ENCODE measurements around the gene GJA10.

The GJA10 gene

GRCh38 chr6:89936177-89936576 is 41.9 kb downstream of the GJA10 start:
- H3K4me3 ChIP-seq (ENCODE audit: low read depth, low read length): no peak overlapping the region
- H3K27ac ChIP-seq (ENCODE audit: low read depth, low read length): no peak overlapping the region
- H3K27me3 ChIP-seq (ENCODE audit: control insufficient read depth, insufficient read depth, low read length): no peaks in the 10 kb centered on the region
- no peaks in the 10 kb centered on the region for H3K36me3 ChIP-seq (ENCODE audit: control insufficient read depth, insufficient read depth, low read length)
- H3K9me3 ChIP-seq (ENCODE audit: control insufficient read depth, insufficient read depth, low read length): no peaks in the 10 kb centered on the region
- no peaks in the 10 kb centered on the region for H3K4me1 ChIP-seq (ENCODE audit: control insufficient read depth, insufficient read depth, low read length)
- no peak overlapping the region for H3K9ac ChIP-seq (ENCODE audit: low read depth, low read length)

DNA sequence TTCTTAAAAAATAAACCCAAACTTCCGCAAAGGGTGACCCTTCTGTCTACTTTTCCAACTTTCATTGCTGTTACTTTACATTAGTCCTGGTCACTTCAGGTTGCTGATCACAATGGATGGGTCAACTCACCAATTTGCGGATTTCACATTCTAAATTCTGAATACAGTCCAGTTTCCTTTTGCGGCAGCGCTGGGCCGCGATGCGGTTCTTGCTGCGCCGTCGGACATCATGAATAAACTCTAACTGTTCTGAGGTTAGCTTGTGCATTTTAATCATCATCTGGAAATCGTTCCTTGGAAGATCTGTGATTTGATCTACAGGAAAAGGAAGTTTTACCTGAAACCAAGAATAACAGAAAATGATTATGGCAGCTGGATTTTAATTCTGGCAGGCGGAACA is 43.7 kb downstream of the GJA10 start:
- H3K27me3 ChIP-seq (ENCODE audit: control insufficient read depth, insufficient read depth, low read length): no peaks in the 10 kb centered on the region

DNA sequence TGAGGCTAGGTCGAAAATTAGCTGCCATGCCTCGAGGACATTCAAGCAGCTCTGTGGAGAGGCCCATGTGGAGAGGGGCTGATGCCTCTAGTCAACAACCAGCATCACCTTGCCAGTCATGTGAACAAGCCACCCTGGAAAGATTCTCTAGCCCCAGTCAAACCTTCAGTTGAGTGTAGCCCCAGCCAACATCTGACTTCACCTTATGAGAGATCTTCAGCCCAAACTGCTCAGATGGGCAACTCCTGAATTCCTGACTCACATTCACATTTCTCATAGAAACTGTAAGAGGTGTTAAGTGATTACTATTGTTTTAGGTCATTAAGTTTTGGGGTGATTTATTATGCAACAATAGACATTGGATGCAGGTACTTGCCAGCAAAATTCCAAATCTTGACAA is 44.9 kb downstream of the GJA10 start:
- H3K27ac ChIP-seq (ENCODE audit: low read depth, low read length): no peak overlapping the region
- H3K4me3 ChIP-seq (ENCODE audit: low read depth, low read length): no peak overlapping the region
- no peaks in the 10 kb centered on the region for H3K36me3 ChIP-seq (ENCODE audit: control insufficient read depth, insufficient read depth, low read length)
- no peaks in the 10 kb centered on the region for H3K27me3 ChIP-seq (ENCODE audit: control insufficient read depth, insufficient read depth, low read length)
- no peaks in the 10 kb centered on the region for H3K4me1 ChIP-seq (ENCODE audit: control insufficient read depth, insufficient read depth, low read length)
- no peaks in the 10 kb centered on the region for H3K9me3 ChIP-seq (ENCODE audit: control insufficient read depth, insufficient read depth, low read length)
- H3K9ac ChIP-seq (ENCODE audit: low read depth, low read length): no peak overlapping the region

More for the DNA sequence above, 43.7 kb downstream of the GJA10 start:
- Histone ChIP-seq H3K36me3 (ENCODE audit: control insufficient read depth, insufficient read depth, low read length) (no peaks in the 10 kb centered on the region), H3K9ac (ENCODE audit: low read depth, low read length) (no peak overlapping the region), H3K4me3 (ENCODE audit: low read depth, low read length) (no peak overlapping the region), H3K4me1 (ENCODE audit: control insufficient read depth, insufficient read depth, low read length) (no peaks in the 10 kb centered on the region), H3K27ac (ENCODE audit: low read depth, low read length) (no peak overlapping the region), H3K9me3 (ENCODE audit: control insufficient read depth, insufficient read depth, low read length) (no peaks in the 10 kb centered on the region)

DNA sequence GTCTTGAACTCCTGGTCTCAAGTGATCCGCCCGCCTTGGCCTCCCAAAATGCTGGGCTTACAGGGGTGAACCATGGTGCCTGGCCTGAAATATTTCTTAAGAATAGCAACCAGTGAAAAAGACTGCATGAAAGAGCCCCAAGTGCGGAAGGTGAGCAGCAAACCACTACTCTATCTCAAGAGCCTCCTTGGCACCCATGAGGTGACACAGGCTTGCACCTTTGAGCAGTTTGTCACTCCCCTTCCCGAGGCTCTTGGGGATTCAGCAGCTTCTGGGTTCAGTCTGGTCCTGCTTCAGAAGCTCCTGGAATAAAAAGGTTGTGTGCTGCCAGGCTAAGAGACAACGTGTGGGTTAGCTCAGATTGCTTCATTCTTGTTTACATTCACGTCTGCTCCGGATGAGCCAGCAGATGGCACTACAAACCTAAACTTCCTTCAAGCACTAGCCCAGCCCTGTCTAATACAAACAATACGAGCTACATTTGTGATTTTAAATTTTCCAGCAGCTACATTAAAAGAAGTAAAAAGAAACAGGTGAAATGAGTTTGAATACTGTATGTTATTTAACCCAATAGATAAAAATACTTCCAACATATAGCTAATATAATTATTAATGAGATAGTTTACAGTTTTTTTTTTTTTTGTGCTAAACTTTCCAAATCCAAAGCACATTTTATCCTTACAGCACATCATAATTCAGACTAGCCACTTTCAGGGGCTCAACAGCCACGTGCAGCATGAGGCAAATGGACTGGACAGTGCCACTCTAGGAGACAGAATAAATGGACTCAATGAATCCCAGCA is 46.2 kb downstream of the GJA10 start:
- Histone ChIP-seq H3K9me3 (ENCODE audit: control insufficient read depth, insufficient read depth, low read length) (no peaks in the 10 kb centered on the region), H3K27me3 (ENCODE audit: control insufficient read depth, insufficient read depth, low read length) (no peaks in the 10 kb centered on the region), H3K36me3 (ENCODE audit: control insufficient read depth, insufficient read depth, low read length) (no peaks in the 10 kb centered on the region), H3K9ac (ENCODE audit: low read depth, low read length) (no peak overlapping the region), H3K27ac (ENCODE audit: low read depth, low read length) (no peak overlapping the region), H3K4me1 (ENCODE audit: control insufficient read depth, insufficient read depth, low read length) (no peaks in the 10 kb centered on the region), H3K4me3 (ENCODE audit: low read depth, low read length) (no peak overlapping the region)

- H3K36me3 ChIP-seq (ENCODE audit: control insufficient read depth, insufficient read depth, low read length): no peaks in the 10 kb centered on the region
- no peaks in the 10 kb centered on the region for H3K4me1 ChIP-seq (ENCODE audit: control insufficient read depth, insufficient read depth, low read length)
- H3K9ac ChIP-seq (ENCODE audit: low read depth, low read length): no peak overlapping the region
- no peak overlapping the region for H3K4me3 ChIP-seq (ENCODE audit: low read depth, low read length)
- H3K9me3 ChIP-seq (ENCODE audit: control insufficient read depth, insufficient read depth, low read length): no peaks in the 10 kb centered on the region
- H3K27me3 ChIP-seq (ENCODE audit: control insufficient read depth, insufficient read depth, low read length): no peaks in the 10 kb centered on the region
- no peak overlapping the region for H3K27ac ChIP-seq (ENCODE audit: low read depth, low read length)
Measured at GRCh38 chr6:89941031-89941762, 46.9 kb downstream of the GJA10 start.

GRCh38 chr6:89941763-89942497 is 47.7 kb downstream of the GJA10 start:
- Histone ChIP-seq H3K36me3 (ENCODE audit: control insufficient read depth, insufficient read depth, low read length) (no peaks in the 10 kb centered on the region), H3K27me3 (ENCODE audit: control insufficient read depth, insufficient read depth, low read length) (no peaks in the 10 kb centered on the region), H3K4me3 (ENCODE audit: low read depth, low read length) (no peak overlapping the region), H3K9me3 (ENCODE audit: control insufficient read depth, insufficient read depth, low read length) (no peaks in the 10 kb centered on the region), H3K9ac (ENCODE audit: low read depth, low read length) (no peak overlapping the region), H3K4me1 (ENCODE audit: control insufficient read depth, insufficient read depth, low read length) (no peaks in the 10 kb centered on the region), H3K27ac (ENCODE audit: low read depth, low read length) (no peak overlapping the region)

GRCh38 chr6:89942601-89943000 is 48.3 kb downstream of the GJA10 start:
- no peaks in the 10 kb centered on the region for H3K4me1 ChIP-seq (ENCODE audit: control insufficient read depth, insufficient read depth, low read length)
- H3K9me3 ChIP-seq (ENCODE audit: control insufficient read depth, insufficient read depth, low read length): no peaks in the 10 kb centered on the region
- no peak overlapping the region for H3K27ac ChIP-seq (ENCODE audit: low read depth, low read length)
- H3K27me3 ChIP-seq (ENCODE audit: control insufficient read depth, insufficient read depth, low read length): no peaks in the 10 kb centered on the region
- no peak overlapping the region for H3K9ac ChIP-seq (ENCODE audit: low read depth, low read length)
- H3K4me3 ChIP-seq (ENCODE audit: low read depth, low read length): no peak overlapping the region
- no peaks in the 10 kb centered on the region for H3K36me3 ChIP-seq (ENCODE audit: control insufficient read depth, insufficient read depth, low read length)

DNA sequence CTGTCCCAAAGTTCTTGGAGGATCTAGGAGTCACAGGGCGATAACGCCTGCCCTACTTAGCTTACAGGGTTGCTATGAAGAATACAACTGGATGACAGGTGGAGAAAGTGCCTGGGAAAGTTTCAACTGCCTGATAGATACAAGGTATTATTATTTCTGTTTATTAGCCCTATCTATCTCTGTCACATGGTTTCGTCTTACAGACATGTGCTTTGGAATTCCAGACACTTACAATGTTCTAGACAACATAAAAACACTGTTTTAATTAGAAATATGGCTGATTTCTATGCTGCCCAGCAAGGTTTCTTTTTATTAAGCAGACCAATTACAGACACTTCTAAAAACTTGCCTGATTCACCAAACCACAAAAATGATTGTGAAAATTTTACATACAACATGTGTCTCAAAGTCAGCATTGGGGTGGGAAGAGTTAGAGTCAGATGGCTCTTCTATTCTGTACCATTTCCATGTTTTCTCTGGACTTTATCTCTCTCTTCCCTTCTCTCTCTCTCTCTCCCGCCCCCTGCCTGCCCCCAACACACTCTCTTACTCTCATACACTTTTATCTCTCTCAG is 50.0 kb downstream of the GJA10 start:
- H3K4me1 ChIP-seq (ENCODE audit: control insufficient read depth, insufficient read depth, low read length): no peaks in the 10 kb centered on the region
- H3K27ac ChIP-seq (ENCODE audit: low read depth, low read length): no peak overlapping the region
- H3K9me3 ChIP-seq (ENCODE audit: control insufficient read depth, insufficient read depth, low read length): no peaks in the 10 kb centered on the region
- H3K9ac ChIP-seq (ENCODE audit: low read depth, low read length): no peak overlapping the region
- H3K36me3 ChIP-seq (ENCODE audit: control insufficient read depth, insufficient read depth, low read length): no peaks in the 10 kb centered on the region
- no peaks in the 10 kb centered on the region for H3K27me3 ChIP-seq (ENCODE audit: control insufficient read depth, insufficient read depth, low read length)
- no peak overlapping the region for H3K4me3 ChIP-seq (ENCODE audit: low read depth, low read length)

DNA sequence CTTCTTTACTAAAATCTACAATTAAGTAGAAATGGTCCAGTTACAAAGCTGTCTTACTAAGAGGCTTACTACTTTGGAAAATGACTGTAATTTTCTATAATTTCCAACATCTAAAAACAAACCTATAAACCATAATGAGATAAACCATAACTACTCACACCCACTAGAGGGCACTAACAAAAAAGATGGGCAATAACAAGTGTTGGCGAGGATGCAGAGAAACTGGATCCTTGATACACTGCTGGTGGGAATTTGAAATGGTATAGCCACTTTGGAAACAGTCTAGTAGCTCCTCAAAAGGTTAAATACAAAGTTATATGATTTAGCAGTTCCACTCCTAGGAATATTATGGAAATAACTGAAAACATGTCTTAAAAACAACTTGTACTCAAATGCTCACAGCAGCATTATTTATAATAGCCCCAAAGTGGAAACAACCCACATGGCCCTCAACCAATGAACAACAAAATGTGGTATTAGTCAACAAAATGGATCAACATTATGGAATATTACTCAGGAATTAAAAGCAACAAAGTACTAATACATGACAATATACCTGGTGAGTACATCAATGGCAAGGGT is 50.6 kb downstream of the GJA10 start:
- Histone ChIP-seq H3K4me3 (ENCODE audit: low read depth, low read length) (no peak overlapping the region), H3K36me3 (ENCODE audit: control insufficient read depth, insufficient read depth, low read length) (no peaks in the 10 kb centered on the region), H3K27ac (ENCODE audit: low read depth, low read length) (no peak overlapping the region), H3K9me3 (ENCODE audit: control insufficient read depth, insufficient read depth, low read length) (no peaks in the 10 kb centered on the region), H3K27me3 (ENCODE audit: control insufficient read depth, insufficient read depth, low read length) (no peaks in the 10 kb centered on the region), H3K9ac (ENCODE audit: low read depth, low read length) (no peak overlapping the region), H3K4me1 (ENCODE audit: control insufficient read depth, insufficient read depth, low read length) (no peaks in the 10 kb centered on the region)
